ENCODE measurements around the gene COL4A1.

COL4A1 gene

DNA sequence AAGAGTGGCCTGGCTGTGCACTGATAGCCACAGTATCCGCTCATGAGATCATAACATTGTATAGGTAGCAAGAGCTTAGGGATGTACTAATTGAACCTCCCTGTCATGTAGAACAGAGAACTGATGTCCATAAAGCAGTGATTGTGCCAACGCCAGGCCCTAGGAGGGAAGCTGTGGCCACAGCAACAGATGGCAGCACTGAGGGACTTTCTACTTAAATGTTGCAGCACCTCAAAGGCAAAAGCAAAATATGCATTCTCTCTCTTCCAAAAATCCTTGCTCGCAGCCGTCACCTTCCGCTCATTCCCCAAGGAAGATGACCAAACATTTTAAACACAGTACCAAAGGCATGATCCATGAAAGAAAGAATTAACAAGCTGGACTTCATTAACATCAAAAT, 32.3 kb downstream of the COL4A1 start:
- Histone ChIP-seq H3K27me3 (ENCODE audit: insufficient read depth, low read length, poor library complexity, severe bottlenecking) (no peaks in the 10 kb centered on the region), H3K4me1 (ENCODE audit: insufficient read depth, low read length, poor library complexity, severe bottlenecking) (no peaks in the 10 kb centered on the region), H3K36me3 (ENCODE audit: insufficient read depth, low read length) (no peaks in the 10 kb centered on the region), H4K20me1 (ENCODE audit: insufficient read depth, low read length, poor library complexity, severe bottlenecking) (no peaks in the 10 kb centered on the region), H3K4me3 (ENCODE audit: low read length, poor library complexity, severe bottlenecking) (no peak overlapping the region), H3K9me2 (replicated peaks; ENCODE audit: low read depth, low read length) (no peaks in the 10 kb centered on the region), H3K9me3 (ENCODE audit: insufficient read depth, low read depth, low read length) (no peaks in the 10 kb centered on the region), H3F3A (ENCODE audit: low read depth) (no peaks in the 10 kb centered on the region), H2AFZ (ENCODE audit: low read length) (no peak overlapping the region), H3K9ac (ENCODE audit: low read depth, low read length, poor library complexity, severe bottlenecking) (no peak overlapping the region), H3K79me2 (ENCODE audit: insufficient read depth, low read length) (no peaks in the 10 kb centered on the region), H3K4me2 (ENCODE audit: low read depth, low read length, poor library complexity, severe bottlenecking) (no peak overlapping the region)
- TF ChIP-seq, protein P1, sequence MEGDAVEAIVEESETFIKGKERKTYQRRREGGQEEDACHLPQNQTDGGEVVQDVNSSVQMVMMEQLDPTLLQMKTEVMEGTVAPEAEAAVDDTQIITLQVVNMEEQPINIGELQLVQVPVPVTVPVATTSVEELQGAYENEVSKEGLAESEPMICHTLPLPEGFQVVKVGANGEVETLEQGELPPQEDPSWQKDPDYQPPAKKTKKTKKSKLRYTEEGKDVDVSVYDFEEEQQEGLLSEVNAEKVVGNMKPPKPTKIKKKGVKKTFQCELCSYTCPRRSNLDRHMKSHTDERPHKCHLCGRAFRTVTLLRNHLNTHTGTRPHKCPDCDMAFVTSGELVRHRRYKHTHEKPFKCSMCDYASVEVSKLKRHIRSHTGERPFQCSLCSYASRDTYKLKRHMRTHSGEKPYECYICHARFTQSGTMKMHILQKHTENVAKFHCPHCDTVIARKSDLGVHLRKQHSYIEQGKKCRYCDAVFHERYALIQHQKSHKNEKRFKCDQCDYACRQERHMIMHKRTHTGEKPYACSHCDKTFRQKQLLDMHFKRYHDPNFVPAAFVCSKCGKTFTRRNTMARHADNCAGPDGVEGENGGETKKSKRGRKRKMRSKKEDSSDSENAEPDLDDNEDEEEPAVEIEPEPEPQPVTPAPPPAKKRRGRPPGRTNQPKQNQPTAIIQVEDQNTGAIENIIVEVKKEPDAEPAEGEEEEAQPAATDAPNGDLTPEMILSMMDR (conservative IDR thresholded peaks at IDR 0.05; ENCODE audit: low read length): peak; percentile 26; the same call in 1 of the 2 replicates
- TF ChIP-seq EZH2phosphoT487 (IDR thresholded peaks at IDR 0.05; ENCODE audit: borderline replicate concordance): no peak

DNA sequence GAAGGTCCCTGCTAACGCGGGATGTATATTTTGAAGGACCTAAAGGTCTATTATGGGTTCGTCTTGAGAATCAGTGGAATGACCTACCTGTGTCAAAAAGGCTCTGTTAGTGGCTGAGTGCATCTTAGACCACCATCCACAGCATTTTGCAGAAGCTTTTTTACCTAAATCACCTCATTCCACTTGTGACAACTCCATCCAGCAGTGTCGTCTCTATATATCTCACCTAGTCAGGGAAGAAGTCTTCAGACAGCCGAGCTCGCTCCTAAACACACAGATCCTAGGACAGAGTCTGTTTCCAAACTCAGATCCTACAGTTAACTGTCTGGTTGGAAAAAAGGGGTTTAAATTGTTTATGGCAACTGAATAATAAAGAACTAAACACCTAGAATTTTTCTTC, 33.7 kb downstream of the COL4A1 start:
- no peaks in the 10 kb centered on the region for H3K9me3 ChIP-seq (ENCODE audit: insufficient read depth, low read depth, low read length)
- no peak overlapping the region for H3K4me3 ChIP-seq (ENCODE audit: low read length, poor library complexity, severe bottlenecking)
- no peak for TF ChIP-seq EZH2phosphoT487 (IDR thresholded peaks at IDR 0.05; ENCODE audit: borderline replicate concordance)
- TF ChIP-seq, protein P1 (conservative IDR thresholded peaks at IDR 0.05; ENCODE audit: low read length): no peak
- no peaks in the 10 kb centered on the region for H3F3A ChIP-seq (ENCODE audit: low read depth)
- no peak overlapping the region for H3K4me2 ChIP-seq (ENCODE audit: low read depth, low read length, poor library complexity, severe bottlenecking)
- H3K79me2 ChIP-seq (ENCODE audit: insufficient read depth, low read length): no peaks in the 10 kb centered on the region
- H3K27me3 ChIP-seq (ENCODE audit: insufficient read depth, low read length, poor library complexity, severe bottlenecking): no peaks in the 10 kb centered on the region
- no peak overlapping the region for H2AFZ ChIP-seq (ENCODE audit: low read length)
- H3K9ac ChIP-seq (ENCODE audit: low read depth, low read length, poor library complexity, severe bottlenecking): no peak overlapping the region
- H4K20me1 ChIP-seq (ENCODE audit: insufficient read depth, low read length, poor library complexity, severe bottlenecking): no peaks in the 10 kb centered on the region
- no peaks in the 10 kb centered on the region for H3K9me2 ChIP-seq (replicated peaks; ENCODE audit: low read depth, low read length)
- no peaks in the 10 kb centered on the region for H3K4me1 ChIP-seq (ENCODE audit: insufficient read depth, low read length, poor library complexity, severe bottlenecking)
- no peaks in the 10 kb centered on the region for H3K36me3 ChIP-seq (ENCODE audit: insufficient read depth, low read length)

GRCh38 chr13:110272651-110273050, 34.3 kb downstream of the COL4A1 start:
- TF ChIP-seq, protein P1 (conservative IDR thresholded peaks at IDR 0.05; ENCODE audit: low read length): no peak
- no peak for TF ChIP-seq EZH2phosphoT487 (IDR thresholded peaks at IDR 0.05; ENCODE audit: borderline replicate concordance)
- Histone ChIP-seq H3F3A (ENCODE audit: low read depth) (no peaks in the 10 kb centered on the region), H3K4me2 (ENCODE audit: low read depth, low read length, poor library complexity, severe bottlenecking) (no peak overlapping the region), H3K9me2 (replicated peaks; ENCODE audit: low read depth, low read length) (no peaks in the 10 kb centered on the region), H3K9ac (ENCODE audit: low read depth, low read length, poor library complexity, severe bottlenecking) (no peak overlapping the region), H4K20me1 (ENCODE audit: insufficient read depth, low read length, poor library complexity, severe bottlenecking) (no peaks in the 10 kb centered on the region), H3K4me3 (ENCODE audit: low read length, poor library complexity, severe bottlenecking) (no peak overlapping the region), H3K36me3 (ENCODE audit: insufficient read depth, low read length) (no peaks in the 10 kb centered on the region), H3K9me3 (ENCODE audit: insufficient read depth, low read depth, low read length) (no peaks in the 10 kb centered on the region), H3K79me2 (ENCODE audit: insufficient read depth, low read length) (no peaks in the 10 kb centered on the region), H3K27me3 (ENCODE audit: insufficient read depth, low read length, poor library complexity, severe bottlenecking) (no peaks in the 10 kb centered on the region), H3K4me1 (ENCODE audit: insufficient read depth, low read length, poor library complexity, severe bottlenecking) (no peaks in the 10 kb centered on the region), H2AFZ (ENCODE audit: low read length) (no peak overlapping the region)

Data from Loucy (cell line).